Measurements from ENCODE around the gene ETNK2.

DNA sequence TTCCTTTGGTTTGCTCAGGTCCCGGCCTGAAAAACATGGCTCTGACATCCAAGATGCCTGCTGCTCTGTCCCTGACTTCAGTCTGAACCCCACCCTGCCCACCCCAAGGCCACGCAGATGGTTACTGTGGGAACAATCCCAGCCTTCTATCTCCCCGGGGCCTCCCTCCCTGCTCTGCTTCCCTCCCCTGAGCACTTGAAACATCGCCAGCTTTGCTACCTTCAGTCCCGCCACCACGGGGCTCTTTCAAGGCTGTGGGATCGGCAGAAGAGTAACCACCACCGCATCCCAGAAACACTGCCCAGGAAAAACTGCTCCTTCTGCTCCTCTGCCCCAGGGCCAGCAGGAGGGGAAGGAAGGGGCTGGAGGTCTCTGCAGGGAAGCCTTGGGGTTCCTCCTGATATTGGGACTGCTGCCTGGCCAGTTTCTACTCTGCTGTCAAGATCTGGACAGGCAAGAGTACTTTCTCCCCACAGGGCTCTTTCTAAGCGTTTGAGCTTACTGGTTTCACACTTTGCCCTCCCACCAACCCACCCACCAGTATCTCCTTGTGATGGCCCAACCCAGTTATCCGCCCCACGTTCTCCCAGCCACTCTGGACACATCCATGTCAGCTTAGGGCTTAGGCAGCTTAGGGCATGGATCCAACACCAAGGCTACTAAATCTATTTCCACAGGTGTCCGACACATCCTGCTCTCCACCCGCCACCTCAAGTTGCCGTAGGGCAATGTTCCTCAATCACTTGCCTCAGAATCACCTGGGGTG lies 8.4 kb downstream of the ETNK2 start:
- TF ChIP-seq, protein P1, sequence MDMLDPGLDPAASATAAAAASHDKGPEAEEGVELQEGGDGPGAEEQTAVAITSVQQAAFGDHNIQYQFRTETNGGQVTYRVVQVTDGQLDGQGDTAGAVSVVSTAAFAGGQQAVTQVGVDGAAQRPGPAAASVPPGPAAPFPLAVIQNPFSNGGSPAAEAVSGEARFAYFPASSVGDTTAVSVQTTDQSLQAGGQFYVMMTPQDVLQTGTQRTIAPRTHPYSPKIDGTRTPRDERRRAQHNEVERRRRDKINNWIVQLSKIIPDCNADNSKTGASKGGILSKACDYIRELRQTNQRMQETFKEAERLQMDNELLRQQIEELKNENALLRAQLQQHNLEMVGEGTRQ (IDR thresholded peaks at IDR 0.05; ENCODE audit: low read length): no peak
- TF ChIP-seq, protein P2, sequence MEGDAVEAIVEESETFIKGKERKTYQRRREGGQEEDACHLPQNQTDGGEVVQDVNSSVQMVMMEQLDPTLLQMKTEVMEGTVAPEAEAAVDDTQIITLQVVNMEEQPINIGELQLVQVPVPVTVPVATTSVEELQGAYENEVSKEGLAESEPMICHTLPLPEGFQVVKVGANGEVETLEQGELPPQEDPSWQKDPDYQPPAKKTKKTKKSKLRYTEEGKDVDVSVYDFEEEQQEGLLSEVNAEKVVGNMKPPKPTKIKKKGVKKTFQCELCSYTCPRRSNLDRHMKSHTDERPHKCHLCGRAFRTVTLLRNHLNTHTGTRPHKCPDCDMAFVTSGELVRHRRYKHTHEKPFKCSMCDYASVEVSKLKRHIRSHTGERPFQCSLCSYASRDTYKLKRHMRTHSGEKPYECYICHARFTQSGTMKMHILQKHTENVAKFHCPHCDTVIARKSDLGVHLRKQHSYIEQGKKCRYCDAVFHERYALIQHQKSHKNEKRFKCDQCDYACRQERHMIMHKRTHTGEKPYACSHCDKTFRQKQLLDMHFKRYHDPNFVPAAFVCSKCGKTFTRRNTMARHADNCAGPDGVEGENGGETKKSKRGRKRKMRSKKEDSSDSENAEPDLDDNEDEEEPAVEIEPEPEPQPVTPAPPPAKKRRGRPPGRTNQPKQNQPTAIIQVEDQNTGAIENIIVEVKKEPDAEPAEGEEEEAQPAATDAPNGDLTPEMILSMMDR (IDR thresholded peaks at IDR 0.05; ENCODE audit: control extremely low read depth in 1 of 3, insufficient read depth in 1 of 3, low read depth in 1 of 3, low read length in 3 of 3): no peak
